Amniotic stem cell (primary cell): ENCODE data around the gene PLXNA2.
A peak's percentile ranks its signal among the peaks of the same experiment; 100 is the strongest.

Experiments used
- DNase-seq: peaks from one replicate; lab custom pipeline; 2025; lab: John Stamatoyannopoulos, UW

PLXNA2 gene

DNA sequence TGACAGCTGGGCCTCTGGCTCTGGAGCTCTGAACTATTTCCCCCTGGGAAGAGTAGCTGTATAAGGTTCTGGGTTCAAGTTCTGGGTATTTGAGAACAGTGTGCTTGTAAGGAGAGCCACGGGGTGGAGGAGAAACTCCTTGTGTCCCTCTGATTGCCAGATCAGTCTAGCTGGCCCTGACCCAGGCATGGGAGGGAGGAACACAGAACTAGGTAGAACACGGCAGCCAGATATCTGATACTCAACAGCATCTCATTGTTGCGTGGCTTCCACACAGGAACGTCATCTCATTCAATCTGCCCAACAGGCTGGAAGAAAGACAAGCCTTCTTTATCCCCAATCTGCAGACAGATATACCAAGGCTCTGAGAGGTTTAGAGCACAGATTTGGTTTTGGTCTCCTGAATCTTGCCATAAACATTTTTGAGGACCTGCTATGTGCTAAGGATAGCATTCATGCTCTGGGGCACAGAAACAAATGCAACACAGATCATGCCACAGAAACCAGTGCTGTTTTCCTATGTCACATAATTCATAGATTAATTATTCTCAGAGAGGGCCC is 83.8 kb downstream of the PLXNA2 start:
- no peak for DNase-seq

DNA sequence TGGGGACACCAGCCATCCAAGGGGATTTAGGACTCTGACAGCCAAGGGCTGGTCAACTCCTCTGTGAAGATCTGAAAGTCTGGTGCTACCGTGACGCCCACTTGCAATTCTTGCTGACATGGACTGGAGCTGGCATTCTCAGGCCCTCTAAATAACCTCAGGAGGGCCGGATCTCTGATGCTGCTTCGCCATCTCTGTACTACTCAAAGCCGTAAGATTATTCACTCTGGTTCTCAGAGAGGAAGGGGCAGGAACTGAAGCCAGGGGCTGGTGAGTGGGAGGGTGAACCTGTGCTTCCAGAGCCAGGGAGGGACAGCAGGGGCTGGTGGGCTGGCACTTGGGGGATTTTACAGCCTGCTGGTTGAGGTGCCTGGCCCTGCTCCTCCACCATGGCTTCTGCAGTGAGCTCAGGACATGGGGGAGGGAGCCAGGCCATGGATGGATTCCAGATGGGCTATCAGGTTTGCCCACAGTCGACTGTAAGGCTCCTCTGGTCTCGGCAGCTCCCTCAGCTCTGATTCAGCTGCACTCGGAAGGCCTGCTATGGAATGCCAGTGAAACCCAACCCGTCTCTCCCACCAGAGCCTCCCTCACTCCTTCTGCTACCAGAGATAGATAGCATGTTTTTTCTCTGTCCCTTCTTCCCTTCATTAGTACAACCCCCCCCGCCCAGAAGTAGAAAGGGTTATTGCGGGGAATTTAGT is 84.5 kb downstream of the PLXNA2 start:
- peak; percentile 70 for DNase-seq

DNA sequence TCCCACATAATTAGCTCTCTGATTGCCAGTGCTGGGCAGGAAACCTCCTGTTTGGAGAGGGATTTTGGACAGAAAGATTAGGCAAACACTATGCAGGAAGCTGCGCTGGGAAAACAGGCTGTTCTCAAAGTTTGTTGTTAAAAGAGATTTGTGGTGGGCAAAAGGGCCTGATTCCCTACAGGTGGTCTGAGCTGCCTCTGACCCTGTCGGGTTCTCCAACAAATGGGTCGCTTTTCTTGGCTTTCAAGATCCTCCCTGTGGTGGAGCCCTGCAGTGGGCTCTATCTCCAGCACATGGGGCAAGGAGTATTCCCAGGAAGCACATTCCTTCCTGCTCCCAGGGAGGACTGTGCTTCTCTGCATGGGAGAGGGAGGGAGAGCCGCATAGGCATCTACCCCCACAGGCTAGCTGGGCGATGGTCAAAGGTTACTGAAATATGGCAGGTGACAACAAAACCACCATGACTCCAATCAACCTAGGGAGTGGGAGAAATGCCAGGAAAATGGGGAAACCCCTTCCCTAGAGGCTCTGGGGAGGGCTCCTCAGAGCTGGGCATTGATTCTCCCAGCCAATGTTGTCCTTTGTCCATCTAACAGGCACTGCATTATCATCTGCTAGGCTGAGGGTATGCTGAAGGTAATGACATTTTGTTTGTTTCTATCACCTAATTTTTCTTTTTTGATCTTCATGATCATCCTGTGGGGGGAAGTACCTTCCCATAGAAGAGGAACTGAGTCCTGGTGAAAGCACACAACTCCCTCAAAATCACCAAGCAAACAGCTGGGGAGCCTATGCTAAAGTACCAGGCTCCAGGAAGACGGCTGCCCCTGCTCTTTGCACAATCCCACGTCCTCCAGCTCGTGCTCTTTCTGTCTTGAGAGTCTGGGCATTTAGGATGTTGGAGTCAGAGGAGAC is 85.3 kb downstream of the PLXNA2 start:
- DNase-seq: no peak

- no peak for DNase-seq
These were observed 86.4 kb downstream of the PLXNA2 start for GRCh38 chr1:208157769-208158168.

- DNase-seq: no peak
These were observed 87.4 kb downstream of the PLXNA2 start for GRCh38 chr1:208156741-208157140.

DNA sequence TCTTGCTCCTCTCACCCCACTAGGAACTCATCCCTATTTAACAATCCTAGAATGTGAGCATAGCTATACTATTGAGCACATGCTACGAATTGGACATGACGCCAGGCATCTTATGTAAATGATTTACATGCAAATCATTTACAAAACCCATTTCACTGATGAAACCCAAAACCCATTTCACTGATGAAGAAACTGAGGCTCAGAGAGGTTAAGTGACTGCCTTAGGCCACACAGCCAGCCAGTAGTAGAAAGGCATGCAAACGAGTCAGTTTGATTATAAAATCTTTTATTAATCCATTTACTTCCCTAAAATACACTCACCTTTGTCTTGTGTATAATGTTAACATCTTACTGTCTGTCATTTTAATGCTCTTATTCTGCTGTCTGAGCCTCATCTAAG is 87.9 kb downstream of the PLXNA2 start:
- DNase-seq: no peak

DNA sequence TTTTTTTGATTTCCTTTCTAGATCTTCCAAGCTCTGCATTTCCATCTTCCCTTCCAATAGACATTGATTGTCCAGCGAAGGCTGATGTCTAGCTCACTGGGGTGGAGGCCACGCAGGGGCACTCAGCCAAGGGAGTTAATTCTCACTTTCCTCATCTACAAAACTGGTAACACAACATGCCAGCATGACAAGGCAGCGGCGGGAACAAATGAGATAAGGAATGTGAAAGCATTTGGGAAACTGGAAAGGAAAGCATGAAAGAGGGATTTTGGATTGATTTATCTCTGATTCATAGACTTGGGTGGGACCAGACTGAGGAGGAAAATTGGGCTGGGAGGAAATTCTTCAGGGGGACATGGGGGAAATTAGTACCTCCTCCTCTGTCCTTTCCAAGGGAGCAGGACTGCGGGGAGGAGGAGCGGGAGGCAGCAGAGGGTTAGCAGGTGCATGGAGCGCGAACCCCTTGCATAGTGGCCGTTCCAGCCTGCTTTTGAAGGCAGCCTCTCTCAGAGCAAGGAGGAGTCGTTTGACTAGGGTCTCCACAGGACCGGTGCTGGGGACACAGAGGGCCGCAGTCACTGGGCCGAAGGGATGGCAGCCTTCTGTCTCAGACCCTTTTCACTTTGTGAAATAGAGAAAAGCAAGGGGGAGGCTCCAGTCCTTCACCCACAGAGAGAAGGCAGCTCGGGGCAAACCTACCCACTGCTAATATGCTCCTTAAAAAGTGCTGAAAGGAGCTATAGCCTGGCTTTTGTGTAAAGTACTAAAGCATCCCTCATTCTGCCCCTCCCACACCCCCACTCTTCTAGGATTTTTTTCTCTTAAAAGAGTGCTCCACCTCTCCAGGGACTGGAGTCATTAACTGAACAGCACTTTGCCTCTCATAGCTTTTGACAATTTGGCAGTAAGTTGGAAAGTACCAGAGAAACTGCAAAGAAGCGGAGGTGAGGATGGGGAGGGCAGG is 89.2 kb downstream of the PLXNA2 start:
- DNase-seq: no peak

DNA sequence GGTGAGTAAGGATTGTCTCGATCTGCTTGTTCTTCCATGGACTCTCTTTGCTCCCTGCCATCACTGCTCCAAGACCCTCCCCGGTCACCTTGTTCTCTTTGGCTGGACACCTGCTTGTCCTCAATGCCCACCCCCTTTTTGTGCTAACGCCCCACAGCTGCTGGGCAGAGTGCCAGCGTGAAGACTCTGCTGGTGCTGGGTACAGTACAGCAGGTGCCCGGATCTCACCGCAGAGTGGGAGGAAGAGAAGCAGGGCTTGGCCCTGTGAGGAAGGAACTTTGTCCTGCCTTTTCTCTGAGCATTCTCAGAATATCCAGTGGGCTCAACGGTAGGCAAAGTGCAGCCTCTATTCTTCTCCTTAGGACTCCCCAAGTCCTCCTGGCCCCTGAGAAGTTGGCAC is 90.1 kb downstream of the PLXNA2 start:
- DNase-seq: no peak

GRCh38 chr1:208153386-208153785 is 90.8 kb downstream of the PLXNA2 start:
- DNase-seq: no peak

DNA sequence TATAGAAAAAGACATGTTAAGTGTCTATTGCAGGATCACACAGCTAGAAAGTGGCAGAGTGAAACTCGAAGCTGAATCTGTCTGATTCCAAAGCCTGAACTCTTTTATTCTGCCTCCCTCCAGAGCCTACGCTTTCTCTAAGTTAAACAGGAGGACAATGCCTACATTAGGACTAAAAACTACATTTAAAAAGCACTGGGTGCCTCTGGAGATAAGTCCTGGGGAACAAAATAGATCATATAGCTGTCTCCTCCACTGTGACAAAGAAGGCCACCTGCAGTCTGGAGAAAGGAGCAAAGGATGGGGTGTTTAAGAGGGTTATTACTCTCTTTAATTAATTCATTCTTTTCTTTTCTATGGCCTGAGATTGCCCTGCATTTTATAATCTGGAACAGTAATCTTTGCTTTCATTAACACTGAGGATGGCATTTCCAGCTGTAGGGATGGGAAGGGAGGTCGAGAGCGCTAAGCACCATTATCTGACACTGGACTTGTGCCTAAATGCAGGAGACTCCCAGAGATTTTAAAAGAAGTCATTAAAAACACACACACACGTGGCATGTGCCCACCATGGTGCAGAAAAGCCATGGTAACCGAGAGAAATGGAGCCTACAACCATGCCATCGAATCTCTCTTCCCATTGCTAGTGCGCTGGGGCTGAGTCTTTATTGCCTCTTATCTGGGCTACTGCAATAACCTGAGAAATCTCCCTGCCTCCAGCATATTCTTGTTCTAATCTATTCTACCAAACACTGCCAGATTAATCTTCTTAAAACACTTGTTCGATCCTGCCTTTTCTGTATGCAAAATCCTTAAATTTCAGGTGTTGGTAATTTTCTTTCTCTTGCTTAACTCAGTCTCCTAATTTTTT is 92.2 kb downstream of the PLXNA2 start:
- DNase-seq: no peak

DNA sequence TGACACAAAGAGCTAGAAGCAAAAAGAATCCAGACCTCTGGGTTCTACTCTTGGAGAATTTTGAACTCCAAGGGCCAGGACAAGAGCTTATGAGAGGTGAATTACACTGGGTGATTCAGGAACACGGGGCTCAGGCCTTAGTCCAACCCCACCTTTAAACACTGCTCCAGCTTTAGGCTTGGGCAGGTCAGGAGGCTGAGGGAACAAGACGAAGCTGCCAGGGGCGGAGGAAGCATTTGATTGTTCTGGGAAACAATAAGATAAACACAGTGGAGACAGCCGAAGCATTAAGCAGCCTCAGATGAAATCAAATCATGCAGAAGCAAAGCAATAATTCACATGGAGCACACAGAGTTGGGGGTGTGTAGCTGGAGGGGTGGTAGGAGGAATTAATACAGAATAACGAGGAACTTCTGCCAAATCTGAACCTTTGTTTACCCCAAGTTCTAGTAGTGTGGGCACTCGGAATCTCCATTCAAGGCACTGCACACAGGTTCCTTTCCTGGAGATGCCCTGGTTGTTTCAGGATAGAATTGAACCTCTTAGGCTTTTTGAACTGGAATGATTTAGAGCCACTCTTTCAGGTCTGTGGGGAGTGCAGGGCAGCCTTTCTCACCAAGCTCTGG is 93.2 kb downstream of the PLXNA2 start:
- no peak for DNase-seq

DNA sequence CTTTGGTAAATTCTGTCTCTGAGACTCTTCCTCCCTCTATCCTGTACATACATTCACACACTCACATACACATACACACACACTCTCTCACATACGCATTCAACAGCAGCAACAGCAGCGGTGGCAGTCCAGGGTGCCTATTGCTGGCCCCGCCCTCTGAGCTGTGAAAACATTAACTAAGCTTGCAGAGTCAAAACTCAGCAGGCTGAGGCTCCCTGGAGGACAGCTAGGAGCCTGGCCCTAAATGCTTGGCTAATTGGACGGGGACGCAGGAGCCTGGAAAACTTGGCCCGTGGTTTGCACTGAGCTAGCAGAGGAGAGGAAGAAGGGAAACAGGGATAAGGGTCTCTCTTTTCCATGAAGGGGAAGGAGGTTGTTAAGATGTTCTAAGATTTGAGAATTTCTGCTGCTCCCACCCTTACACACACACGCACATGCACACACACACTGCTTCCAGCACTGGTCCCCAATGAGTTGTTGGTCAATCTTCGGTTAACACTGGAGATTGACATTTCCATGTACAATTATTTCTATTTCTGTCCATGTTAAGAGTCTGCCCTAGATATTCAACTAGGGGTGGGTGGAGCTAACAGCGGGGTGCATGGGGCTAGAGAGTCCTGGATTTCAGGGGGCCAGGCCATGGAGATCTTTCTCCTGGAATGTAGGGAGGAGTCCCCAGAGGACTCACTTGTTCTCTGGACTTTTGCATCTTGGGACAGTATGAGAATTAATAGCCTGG is 94.2 kb downstream of the PLXNA2 start:
- no peak for DNase-seq

DNA sequence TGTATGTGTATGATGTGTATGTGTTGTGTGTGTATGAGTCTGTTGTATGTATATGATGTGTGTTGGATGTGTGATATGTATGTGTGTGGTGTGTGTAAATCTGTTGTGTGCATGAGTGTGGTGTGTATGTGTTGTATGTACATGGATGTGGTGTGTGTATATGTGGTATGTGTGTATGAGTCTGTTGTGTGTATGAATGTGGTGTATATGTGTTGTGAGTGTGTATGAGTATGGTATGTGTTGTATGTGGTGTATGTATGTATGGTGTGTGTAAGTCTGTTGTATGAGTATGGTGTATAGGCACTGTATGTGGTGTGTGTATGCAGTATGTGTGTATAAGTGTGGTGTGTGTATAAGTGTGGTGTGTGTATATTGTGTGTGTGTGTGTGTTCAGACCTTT is 95.0 kb downstream of the PLXNA2 start:
- DNase-seq: no peak

GRCh38 chr1:208148380-208148779 is 95.8 kb downstream of the PLXNA2 start:
- DNase-seq: no peak

DNA sequence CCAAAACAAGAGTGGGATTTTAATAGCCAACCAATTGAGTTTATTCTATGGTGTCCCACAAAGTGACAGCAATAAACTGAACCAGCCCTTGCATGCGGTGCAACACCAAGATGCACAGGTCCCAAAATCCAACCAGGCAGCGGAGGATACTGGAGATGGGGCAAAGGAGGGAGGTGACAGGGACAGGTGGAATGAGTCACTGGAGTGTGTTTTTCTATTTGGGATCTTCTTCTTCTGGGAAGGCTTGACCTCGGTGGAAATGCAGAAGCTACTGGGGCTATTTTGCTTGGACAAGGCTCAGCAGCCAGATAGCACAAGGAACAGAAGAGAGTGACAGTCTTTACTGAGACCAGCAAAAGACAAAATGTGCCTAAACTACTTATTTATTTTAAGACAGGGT is 97.5 kb downstream of the PLXNA2 start:
- DNase-seq: no peak

GRCh38 chr1:208145167-208145566 is 99.0 kb downstream of the PLXNA2 start:
- DNase-seq: no peak

GRCh38 chr1:208142590-208143382 is 101.4 kb downstream of the PLXNA2 start:
- DNase-seq: no peak

GRCh38 chr1:208141610-208142192 is 102.5 kb downstream of the PLXNA2 start:
- no peak for DNase-seq
